ENCODE data around the gene NAALADL2.
"Not testable (repeated sequence)": the region's sequence is repeated elsewhere in the genome, so short reads cannot be mapped to it uniquely, and the experiment has no call there.

NAALADL2 gene

GRCh38 chr3:175271465-175271864, 412.3 kb downstream of the NAALADL2 start:
- not testable (repeated sequence) for DNase-seq

- DNase-seq, result peak in 1 of 2 experiments; percentile 31
These were observed 413.3 kb downstream of the NAALADL2 start for GRCh38 chr3:175272392-175272791.

- no peak for DNase-seq
These were observed 414.4 kb downstream of the NAALADL2 start for GRCh38 chr3:175273573-175273972.

- peak; percentile 76 to 90 for DNase-seq
These were observed 414.9 kb downstream of the NAALADL2 start for GRCh38 chr3:175274056-175274455.

- peak in 1 of 2 experiments; percentile 59 for DNase-seq
These were observed 415.5 kb downstream of the NAALADL2 start for GRCh38 chr3:175274474-175275218.

GRCh38 chr3:175278680-175279079, 419.5 kb downstream of the NAALADL2 start:
- DNase-seq, result no peak

GRCh38 chr3:175279457-175279856, 420.3 kb downstream of the NAALADL2 start:
- no peak for DNase-seq

- DNase-seq, result no peak
These were observed 420.8 kb downstream of the NAALADL2 start for GRCh38 chr3:175279911-175280310.

- DNase-seq, result no peak
These were observed 428.3 kb downstream of the NAALADL2 start for GRCh38 chr3:175287361-175287963.

- peak; percentile 12 to 59 for DNase-seq
These were observed 429.5 kb downstream of the NAALADL2 start for GRCh38 chr3:175288621-175289020.

GRCh38 chr3:175294793-175295192, 435.7 kb downstream of the NAALADL2 start:
- no peak for DNase-seq

- no peak for DNase-seq
These were observed 436.4 kb downstream of the NAALADL2 start for GRCh38 chr3:175295248-175296130.

GRCh38 chr3:175297216-175297615, 438.1 kb downstream of the NAALADL2 start:
- no peak for DNase-seq

- DNase-seq, result no peak
These were observed 442.6 kb downstream of the NAALADL2 start for GRCh38 chr3:175301741-175302140.

- DNase-seq, result peak in 1 of 2 experiments; percentile 42
These were observed 445.3 kb downstream of the NAALADL2 start for GRCh38 chr3:175304404-175304803.

GRCh38 chr3:175307642-175308041, 448.5 kb downstream of the NAALADL2 start:
- DNase-seq, result no peak

GRCh38 chr3:175308097-175308496, 449.0 kb downstream of the NAALADL2 start:
- DNase-seq, result no peak

- no peak for DNase-seq
These were observed 450.9 kb downstream of the NAALADL2 start for GRCh38 chr3:175310046-175310445.

GRCh38 chr3:175311404-175311803, 452.3 kb downstream of the NAALADL2 start:
- DNase-seq, result no peak

- no peak for DNase-seq
These were observed 452.8 kb downstream of the NAALADL2 start for GRCh38 chr3:175311946-175312345.

GRCh38 chr3:175312791-175313190, 453.7 kb downstream of the NAALADL2 start:
- DNase-seq, result no peak

GRCh38 chr3:175316799-175317198, 457.7 kb downstream of the NAALADL2 start:
- DNase-seq, result no peak

- no peak for DNase-seq
These were observed 466.3 kb downstream of the NAALADL2 start for GRCh38 chr3:175325440-175325839.
